GM23248 (cell line): ENCODE data around the gene ARHGEF4.

ENCODE experiments used
- EZH2 ChIP-seq: fragments of 200-600 bp; sonication (generic); IDR thresholded peaks from 2 replicates; pipeline ENCODE4 v1.6.1; 2018; ENCODE audit warnings: antibody characterized with exemption, mild to moderate bottlenecking; ENCODE audit not compliant: insufficient read depth, poor library complexity, severe bottlenecking
- EZH2phosphoT487 ChIP-seq: fragments of 200-600 bp; sonication (generic); IDR thresholded peaks from 2 replicates; pipeline ENCODE4 v1.6.1; 2018; ENCODE audit warnings: antibody characterized with exemption, moderate library complexity, mild to moderate bottlenecking, low read depth; ENCODE audit not compliant: insufficient read depth

DNA sequence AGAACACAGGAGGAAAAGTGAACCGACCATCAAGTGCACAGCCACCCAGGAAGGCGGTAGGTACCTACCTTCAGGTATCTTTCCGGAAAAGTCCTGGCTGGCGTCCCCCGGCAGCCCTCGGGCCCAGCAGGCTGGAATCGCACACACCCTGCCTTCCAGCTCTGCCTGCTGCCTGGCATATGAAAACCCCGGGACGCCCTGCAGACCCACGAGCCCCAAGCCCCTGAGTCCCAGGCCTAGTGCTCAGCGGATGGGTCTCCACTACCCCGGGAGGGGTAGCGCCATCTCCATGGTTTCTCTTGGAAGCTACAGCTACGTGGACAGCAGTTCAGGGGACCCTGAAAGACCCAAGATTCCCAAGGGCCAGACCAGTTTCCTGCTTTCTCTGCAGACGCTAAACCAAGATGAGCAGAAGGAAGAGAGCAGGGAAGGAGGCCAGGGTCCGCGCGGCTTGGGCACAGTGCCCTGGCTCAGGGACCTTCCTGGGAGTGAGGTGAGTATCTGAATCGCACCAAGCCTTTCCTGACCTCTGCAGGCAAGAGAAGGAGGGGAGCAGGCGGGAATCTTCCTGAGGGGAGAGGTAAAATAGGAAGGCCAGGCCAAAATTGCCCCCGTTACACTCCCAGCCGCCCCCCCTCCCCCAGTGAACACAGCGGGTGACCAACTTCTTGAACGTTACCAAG is 80.4 kb downstream of the ARHGEF4 start:
- TF ChIP-seq EZH2phosphoT487: no peak
- no peak for TF ChIP-seq EZH2
